Neural crest cell (in vitro differentiated cells): ENCODE measurements around the gene KCNIP1. TPM values are rescaled to one million over a fixed set of nuclear protein-coding genes. Genes with fewer than 3 reads are reported as not detected.

ENCODE experiments used
- DNase-seq: peaks from one replicate; pipeline ENCODE4 v3.0.0; 2021; ENCODE audit warnings: low read depth, mixed read lengths, low spot score
- H3K27ac Mint-ChIP-seq: one replicate; pipeline ENCODE4 v1.8.0; 2021; ENCODE audit warnings: mild to moderate bottlenecking, mixed read lengths; ENCODE audit not compliant: unreplicated experiment
- H3K27me3 Mint-ChIP-seq: 2 replicates; pipeline ENCODE4 v1.8.0; 2021; ENCODE audit warnings: low read depth, mild to moderate bottlenecking, mixed read lengths
- H3K36me3 Mint-ChIP-seq: 2 replicates; pipeline ENCODE4 v1.8.0; 2021; ENCODE audit warnings: low read depth, mild to moderate bottlenecking, mixed read lengths
- H3K4me1 Mint-ChIP-seq: 2 replicates; pipeline ENCODE4 v1.8.0; 2021; ENCODE audit warnings: mixed read lengths
- H3K4me3 Mint-ChIP-seq: one replicate; pipeline ENCODE4 v1.8.0; 2021; ENCODE audit warnings: mild to moderate bottlenecking, mixed read lengths
- H3K9me3 Mint-ChIP-seq: 2 replicates; pipeline ENCODE4 v1.8.0; 2021; ENCODE audit warnings: mixed read lengths
- CTCF ChIP-seq: fragments of 200-600 bp; sonication (generic); conservative IDR thresholded peaks from 2 replicates; pipeline ENCODE4 v1.5.0; 2021; ENCODE audit warnings: antibody characterized with exemption, mild to moderate bottlenecking
- total RNA-seq: library from RNA; stranded (reverse); gene quantifications from 2 replicates; pipeline ENCODE4 v1.2.1, GENCODE V29; 2021

Gene KCNIP1
- total RNA-seq, 1 donor from 2014 or later, result 0.96 TPM

DNA sequence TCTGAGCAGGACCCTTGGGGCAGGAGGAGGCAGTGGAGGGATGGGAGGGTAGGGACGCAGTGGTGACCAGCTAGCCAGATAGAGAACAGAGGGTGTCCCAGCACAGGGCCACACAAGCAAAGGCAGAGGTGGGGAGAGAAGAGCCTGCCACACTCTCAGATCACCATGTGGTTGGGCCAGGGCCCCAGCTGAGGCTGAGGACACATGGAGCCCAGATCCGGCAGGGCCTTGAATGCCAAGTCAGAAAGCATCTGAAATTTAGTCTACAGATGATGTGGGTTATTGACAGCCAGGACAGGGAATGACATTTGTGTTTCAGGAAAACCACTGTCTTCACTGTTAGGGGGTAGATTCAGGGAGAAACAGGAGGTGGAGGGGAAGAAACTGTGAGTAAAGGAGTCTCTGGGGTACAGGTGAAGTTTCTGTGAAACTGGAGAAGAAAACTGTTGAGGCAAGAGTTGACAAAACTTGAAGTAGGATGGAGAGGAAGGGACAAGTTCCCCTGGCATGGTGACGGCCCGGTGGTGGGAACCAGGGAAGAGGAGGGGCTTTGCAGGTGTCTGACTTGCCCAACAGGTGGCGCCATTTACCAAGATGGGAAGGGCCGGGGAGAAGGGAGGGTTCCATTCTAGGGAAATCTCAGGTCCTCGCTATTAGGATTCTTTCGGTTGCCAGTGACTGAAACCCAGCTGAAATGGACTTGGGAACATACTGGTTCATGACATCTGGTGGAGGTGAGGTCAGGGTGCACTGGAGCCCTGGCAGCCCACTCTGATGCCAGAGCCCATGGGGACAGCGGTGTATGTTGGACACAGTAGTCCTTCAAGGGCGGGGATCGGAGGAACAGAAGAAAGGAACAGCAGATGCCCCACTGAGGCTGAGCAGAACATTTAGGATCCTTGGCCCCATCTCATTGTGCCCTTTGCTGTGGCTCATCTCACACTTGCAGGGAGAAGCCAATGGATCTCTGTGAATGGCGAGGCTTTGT is 100.1 kb downstream of the KCNIP1 start:
- peak; percentile 84 for DNase-seq
- Mint-ChIP-seq H3K9me3 (no peaks in the 10 kb centered on the region), H3K4me1 (peaks cover 18% of the 10 kb centered on the region), H3K4me3 (no peak overlapping the region), H3K36me3 (no peaks in the 10 kb centered on the region), H3K27me3 (peaks cover 57% of the 10 kb centered on the region), H3K27ac (no peak overlapping the region)
- peak; percentile 73 for TF ChIP-seq CTCF

GRCh38 chr5:170606941-170607340 is 103.1 kb downstream of the KCNIP1 start:
- Mint-ChIP-seq H3K4me3 (no peak overlapping the region), H3K4me1 (peaks cover 9% of the 10 kb centered on the region)
- DNase-seq, result no peak

DNA sequence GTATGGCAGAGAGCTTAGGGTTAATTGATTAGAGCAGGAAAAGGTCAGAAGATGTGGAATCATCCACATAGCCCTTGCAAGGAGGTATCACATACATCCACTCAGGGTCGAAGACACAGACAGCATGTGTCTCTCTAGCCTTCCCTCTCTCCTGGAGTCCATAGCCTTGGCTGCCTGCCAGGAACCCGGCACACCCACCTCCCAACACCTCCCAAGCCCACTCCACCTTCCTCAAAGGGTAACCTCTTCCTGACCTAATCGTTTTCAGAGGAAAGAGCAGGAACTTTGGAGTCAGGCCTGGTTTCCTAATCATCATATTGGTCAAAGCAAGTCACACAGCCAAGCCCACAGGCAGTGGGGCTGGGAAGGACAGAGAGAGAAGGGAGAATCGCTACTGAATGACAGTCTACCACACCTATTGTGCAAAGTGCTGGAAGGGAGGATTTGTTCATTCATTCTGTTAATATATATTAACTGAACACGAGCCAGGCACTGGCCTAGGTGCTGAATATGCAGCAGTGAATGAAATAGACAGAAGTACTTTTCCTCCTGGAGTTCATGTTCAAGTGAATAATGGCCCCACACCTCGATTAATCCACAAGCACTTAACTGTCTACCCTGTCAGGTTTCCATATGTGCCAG is 107.8 kb downstream of the KCNIP1 start:
- peaks cover 20% of the 10 kb centered on the region for H3K4me1 Mint-ChIP-seq
- no peak overlapping the region for H3K27ac Mint-ChIP-seq
- H3K27me3 Mint-ChIP-seq, result peaks cover 16% of the 10 kb centered on the region
- DNase-seq, result no peak
- no peaks in the 10 kb centered on the region for H3K9me3 Mint-ChIP-seq
- no peaks in the 10 kb centered on the region for H3K36me3 Mint-ChIP-seq
- no peak for TF ChIP-seq CTCF
- no peak overlapping the region for H3K4me3 Mint-ChIP-seq

More at GRCh38 chr5:170606941-170607340, 103.1 kb downstream of the KCNIP1 start:
- no peak for TF ChIP-seq CTCF
- peaks cover 37% of the 10 kb centered on the region for H3K27me3 Mint-ChIP-seq
- H3K27ac Mint-ChIP-seq, result no peak overlapping the region
- H3K36me3 Mint-ChIP-seq, result no peaks in the 10 kb centered on the region
- no peaks in the 10 kb centered on the region for H3K9me3 Mint-ChIP-seq

DNA sequence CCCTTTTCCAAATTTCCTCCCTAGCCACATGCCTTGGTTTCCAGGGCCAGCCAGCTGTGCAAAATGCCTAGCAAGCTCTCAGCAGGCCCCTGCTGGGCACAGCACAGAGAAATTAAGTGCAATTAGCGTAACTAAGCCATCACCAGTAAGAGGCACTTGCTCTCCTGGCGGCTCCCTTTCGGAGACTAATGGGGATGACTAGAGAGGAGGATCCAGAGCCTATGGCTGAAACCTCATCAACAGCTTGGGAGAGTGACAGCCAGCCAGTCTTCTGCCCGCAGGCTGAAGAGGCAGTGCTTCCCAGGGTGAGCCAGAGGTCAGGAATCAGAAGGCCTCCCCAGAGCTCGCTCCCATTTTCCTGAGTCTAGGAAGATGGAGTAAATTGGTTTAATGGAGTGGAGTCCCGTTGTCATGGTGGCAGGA is 108.4 kb downstream of the KCNIP1 start:
- DNase-seq, result no peak
- no peak for TF ChIP-seq CTCF
- Mint-ChIP-seq H3K4me3 (no peak overlapping the region), H3K4me1 (peaks cover 27% of the 10 kb centered on the region), H3K36me3 (no peaks in the 10 kb centered on the region), H3K9me3 (no peaks in the 10 kb centered on the region), H3K27ac (no peak overlapping the region), H3K27me3 (peaks cover 9% of the 10 kb centered on the region)

GRCh38 chr5:170614065-170614490 is 110.3 kb downstream of the KCNIP1 start:
- Mint-ChIP-seq H3K4me3 (no peak overlapping the region), H3K4me1 (peaks cover 36% of the 10 kb centered on the region), H3K27ac (no peak overlapping the region), H3K36me3 (no peaks in the 10 kb centered on the region), H3K9me3 (no peaks in the 10 kb centered on the region), H3K27me3 (peaks cover 4% of the 10 kb centered on the region)
- no peak for TF ChIP-seq CTCF
- no peak for DNase-seq
